HG03175 (cell line): ENCODE data around the gene ENTPD1.
"Not testable (repeated sequence)": the region's sequence is repeated elsewhere in the genome, so short reads cannot be mapped to it uniquely, and the experiment has no call there.

Experiments used
- ATAC-seq: cut with Tn5 transposase; IDR thresholded peaks from one replicate; pipeline ENCODE4 v1.9.1; 2021; ENCODE audit warnings: mild to moderate bottlenecking, moderate library complexity; ENCODE audit not compliant: unreplicated experiment

ENTPD1 gene, protein sequence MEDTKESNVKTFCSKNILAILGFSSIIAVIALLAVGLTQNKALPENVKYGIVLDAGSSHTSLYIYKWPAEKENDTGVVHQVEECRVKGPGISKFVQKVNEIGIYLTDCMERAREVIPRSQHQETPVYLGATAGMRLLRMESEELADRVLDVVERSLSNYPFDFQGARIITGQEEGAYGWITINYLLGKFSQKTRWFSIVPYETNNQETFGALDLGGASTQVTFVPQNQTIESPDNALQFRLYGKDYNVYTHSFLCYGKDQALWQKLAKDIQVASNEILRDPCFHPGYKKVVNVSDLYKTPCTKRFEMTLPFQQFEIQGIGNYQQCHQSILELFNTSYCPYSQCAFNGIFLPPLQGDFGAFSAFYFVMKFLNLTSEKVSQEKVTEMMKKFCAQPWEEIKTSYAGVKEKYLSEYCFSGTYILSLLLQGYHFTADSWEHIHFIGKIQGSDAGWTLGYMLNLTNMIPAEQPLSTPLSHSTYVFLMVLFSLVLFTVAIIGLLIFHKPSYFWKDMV

DNA sequence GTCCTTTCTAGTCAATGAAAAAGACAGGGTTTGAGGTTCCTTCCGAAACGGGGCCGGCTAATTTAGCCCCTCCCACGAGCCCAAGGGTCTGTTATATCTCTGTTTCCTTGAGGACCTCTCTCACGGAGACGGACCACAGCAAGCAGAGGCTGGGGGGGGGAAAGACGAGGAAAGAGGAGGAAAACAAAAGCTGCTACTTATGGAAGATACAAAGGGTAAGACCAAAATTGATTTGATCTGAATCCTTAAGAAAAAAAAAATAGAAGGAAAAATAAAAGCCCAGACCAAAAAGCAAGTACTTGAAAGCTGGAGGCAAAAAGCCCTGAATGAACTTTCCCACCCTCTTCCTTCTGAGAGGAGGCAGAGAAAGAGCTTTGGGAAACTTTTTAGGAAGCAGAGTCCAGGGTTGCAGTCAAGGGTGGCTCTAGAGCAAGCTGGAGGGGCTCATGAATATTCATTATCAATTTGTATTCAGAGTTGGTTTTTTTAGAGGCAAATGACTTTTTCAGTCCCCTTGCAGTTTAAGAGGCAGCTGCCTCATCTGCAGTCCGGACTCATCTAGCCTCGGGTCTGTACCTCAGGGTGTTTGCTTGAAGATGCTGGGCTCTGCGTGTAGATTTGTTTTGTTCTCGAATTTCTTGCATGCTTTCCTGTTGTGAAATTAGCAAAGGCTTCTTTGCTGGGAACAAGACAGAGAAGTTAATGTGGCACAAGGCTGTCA lies at the start of gene ENTPD1:
Gene ENTPD1, plus strand, starts transcription at position 123 of the 721 bp plus-strand sequence. Its CDS starts 77 bp downstream, at position 200.
- ATAC-seq, result no peak

DNA sequence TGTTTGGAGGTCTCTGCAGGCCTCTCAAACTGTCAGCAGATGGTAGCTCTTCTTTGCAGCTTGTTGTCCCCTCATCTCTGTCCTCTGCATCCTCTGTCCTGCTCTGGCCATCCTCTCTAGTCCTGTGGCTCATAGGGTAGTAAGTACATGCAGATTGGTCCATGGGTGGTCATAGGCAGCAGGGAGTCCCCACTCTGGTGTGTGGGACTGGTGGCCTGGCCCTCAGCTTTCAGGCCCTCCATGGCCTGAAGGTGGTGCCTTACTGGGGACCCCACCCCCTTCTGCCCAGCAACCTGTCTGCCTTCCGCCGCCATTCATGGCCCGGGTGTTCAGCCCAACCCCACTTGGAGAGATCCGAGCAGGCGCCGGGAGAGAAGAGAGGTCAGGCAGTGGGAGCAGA lies 49.4 kb upstream of the ENTPD1 start:
- ATAC-seq, result no peak

DNA sequence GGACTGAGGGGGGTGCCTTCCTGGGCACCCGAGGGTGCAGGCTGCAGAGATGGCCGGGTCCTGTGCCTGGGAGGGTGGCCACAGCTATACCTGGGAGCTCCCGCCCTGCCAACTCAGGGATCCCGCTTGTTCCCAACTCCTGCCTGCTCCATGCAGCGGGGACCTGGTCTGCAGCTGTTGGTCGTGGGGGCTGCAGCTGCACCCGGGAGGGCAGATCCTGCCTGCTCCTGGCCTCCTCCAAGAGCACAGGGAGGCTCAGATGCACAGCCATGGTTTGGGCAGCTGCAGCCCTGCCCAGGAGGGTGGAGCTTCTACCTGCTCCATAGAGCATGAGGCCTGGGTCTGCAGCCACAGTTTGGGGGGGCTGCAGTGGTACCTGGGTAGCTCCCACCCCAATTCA lies 49.0 kb upstream of the ENTPD1 start:
- ATAC-seq, result no peak

DNA sequence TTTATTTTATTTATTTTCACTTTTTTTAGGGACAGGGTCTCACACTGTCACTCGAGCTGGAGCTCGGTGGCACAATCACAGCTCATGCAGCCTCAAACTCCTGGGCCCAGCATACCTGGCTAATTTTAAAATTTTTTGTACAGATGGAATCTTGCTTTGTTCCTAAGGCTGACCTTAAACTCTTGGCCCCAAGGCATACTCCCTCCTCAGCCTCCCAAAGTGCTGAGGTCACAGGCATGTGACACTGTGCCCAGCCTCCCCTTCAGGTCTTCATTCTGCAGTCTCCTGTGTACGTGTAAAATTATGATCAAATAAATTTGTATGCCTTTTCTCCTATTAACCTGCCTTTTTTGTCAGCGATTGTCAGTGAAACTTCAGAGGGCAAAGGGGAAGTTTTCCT lies 44.5 kb upstream of the ENTPD1 start:
- ATAC-seq, result no peak

DNA sequence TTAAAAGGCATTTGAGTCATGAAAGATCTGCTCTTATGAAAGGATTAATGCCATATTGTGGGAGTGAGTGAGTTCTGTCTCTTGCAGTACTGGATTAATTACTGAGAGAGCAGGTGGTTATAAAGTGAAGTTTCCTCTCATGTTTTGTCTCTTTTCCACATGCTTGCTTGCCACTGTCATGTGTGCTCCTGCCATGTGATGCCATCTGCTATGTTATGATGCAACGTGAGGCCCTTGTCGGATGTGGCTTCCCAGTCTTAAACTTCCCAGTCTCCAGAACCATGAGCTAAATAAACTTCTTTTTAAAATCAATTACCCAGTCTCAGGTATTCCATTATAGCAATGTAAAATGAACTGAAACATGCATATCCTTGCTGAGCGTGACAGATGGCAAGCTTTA lies 39.5 kb upstream of the ENTPD1 start:
- no peak for ATAC-seq

DNA sequence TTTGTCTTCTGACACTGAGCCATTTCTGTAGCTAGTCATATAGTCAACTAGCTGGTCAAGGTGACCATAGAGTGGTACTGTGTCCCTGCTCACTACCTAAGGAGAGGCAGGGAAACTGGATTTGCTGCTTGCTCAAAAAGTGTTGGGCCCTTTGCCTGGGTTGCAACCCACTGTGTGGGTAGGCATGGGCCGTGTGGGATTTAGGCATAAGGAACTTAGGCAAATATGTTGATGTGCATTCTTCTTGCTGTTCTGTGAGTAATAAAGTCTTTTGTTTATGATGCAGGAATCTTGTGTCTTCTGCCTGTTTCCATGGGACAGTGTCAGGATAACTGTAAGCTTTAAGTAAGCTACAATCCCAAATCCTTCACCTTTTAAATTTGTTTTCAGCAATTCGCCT lies 39.1 kb upstream of the ENTPD1 start:
- no peak for ATAC-seq

DNA sequence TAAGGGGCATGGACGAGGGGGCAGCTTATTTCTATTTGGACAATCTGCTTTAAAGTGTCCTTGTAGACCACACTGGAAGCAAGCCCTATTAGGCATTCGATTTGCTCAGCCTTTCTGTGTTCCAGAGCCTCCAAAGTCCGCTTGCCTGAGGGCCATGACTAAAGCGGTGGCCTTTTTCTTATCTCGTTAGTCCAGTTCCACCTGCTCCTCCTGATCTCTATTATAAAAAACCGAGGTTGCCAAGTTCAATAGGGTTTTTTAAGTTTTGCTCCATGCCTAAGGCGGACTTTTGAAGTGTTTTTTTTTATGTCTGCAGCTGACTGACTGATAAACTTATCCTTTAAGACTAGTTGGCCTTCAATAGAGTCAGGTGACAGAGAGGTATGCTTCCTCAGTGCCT lies 35.2 kb upstream of the ENTPD1 start:
- ATAC-seq, result not testable (repeated sequence)

DNA sequence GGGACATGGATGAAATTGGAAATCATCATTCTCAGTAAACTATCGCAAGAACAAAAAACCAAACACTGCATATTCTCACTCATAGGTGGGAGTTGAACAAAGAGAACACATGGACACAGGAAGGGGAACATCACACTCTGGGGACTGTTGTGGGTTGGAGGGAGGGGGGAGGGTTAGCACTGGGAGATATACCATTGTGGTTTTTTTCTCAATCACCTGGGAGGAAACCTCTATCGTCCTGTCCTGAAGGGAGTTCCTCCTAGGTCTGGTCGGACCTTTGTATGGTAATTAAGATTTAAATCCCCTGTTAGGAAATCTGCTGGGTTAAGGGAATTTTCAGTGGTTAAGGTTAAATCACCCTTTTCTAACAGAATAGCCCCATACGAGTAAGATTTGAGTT lies 33.5 kb upstream of the ENTPD1 start:
- ATAC-seq, result not testable (repeated sequence)

DNA sequence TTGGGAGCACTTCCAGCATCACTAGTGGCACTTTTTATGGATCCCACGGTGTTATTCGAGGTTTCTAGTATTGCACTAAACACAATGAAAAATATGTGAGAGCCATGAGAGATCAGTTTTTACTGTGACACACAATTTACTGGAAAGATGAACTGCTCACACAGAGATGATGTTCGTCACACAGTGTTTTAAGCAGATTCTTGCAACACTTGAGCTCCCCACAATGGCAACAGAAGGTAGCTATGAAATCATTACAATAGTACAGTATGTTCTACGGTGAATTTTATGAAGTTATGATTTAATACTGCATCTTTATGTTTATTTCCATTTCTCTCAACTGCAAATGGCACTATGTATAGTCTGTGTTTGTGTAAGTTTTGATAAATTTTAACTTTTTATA lies 27.4 kb upstream of the ENTPD1 start:
- no peak for ATAC-seq

DNA sequence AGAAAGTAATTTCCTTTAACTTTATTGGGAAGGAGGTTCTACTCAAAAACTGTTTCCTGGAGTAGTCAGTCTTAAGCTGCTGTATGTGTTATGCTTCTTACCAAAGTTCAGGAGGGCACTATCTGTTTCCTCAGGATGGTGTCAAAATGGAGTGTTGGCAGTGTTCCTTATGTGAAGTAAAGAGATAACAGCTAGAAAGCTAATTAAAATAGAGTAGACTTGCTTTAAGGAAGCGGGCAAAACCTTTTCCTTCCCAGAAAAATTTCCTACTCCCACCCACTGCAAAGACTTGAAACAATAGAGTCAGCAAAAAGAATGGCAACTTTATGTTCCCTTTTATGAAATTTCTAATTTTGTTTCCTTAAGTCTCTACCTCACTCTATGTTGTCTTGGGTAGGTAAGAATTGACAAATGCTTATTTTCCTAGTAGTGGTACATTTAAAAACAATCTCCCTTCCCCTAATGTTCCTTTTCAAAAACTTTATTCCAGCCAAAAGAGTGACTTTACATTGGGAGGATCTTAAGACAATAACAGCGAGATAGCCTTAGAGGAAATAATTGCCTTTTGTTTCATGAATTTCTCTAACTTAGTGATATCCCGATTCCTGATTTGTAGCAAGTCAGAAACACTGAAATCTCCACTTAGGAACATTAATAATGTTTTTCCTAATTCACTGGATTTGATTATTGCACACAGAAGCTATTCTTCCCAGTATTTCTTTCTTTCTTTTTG lies 26.5 kb upstream of the ENTPD1 start:
- no peak for ATAC-seq

DNA sequence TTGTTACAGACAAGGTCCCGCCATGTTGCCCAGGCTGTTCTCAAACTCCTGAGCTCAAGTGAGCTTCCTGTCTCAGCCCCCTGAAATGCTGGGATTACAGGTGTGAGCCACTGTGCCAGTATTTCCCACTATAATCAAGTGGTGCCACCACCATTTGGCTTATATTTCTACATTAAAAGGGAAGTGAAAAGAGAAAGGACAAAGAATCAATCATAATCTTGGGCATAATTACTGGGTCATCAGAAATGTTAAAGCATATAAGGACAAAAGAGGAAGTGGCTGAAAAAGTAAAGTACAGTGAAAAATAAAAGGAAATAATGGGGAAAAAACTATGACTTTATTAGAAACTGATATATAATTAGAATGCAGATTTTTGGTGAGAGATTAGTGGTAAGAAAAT lies 25.7 kb upstream of the ENTPD1 start:
- ATAC-seq, result no peak

DNA sequence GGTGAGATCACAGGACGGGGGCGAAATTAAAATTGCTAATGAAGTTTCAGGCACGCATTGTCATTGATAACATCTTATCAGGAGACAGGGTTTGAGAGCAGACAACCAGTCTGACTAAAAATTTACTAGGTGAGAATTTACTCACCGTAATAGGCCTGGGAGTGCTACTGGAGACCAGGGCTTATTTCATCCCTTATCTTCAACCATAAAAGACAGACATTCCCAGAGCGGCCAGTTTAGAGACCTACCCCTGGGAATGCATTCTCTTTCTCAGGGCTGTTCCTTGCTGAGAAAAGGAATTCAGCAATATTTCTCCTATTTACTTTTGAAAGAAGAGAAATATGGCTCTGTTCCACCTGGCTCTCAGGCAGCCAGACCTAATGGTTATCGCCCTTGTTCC lies 23.1 kb upstream of the ENTPD1 start:
- not testable (repeated sequence) for ATAC-seq

DNA sequence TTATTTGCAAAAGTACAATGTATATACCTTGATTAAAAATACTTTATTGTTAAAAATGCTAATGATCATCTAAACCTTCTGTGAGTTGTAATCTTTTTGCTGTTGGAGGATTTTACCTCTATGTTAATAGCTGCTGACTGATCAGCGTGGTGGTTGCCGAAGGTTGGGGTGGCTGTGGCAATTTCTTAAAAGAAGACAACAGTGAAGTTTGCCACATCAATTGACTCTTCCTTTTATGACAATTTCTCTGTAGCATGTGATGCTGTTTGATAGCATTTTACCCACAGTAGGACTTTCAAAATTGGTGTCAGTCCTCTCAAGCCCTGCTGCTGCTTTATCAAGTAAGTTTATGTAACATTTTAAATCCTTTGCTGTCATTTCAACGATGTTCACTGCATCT lies 16.9 kb upstream of the ENTPD1 start:
- no peak for ATAC-seq

DNA sequence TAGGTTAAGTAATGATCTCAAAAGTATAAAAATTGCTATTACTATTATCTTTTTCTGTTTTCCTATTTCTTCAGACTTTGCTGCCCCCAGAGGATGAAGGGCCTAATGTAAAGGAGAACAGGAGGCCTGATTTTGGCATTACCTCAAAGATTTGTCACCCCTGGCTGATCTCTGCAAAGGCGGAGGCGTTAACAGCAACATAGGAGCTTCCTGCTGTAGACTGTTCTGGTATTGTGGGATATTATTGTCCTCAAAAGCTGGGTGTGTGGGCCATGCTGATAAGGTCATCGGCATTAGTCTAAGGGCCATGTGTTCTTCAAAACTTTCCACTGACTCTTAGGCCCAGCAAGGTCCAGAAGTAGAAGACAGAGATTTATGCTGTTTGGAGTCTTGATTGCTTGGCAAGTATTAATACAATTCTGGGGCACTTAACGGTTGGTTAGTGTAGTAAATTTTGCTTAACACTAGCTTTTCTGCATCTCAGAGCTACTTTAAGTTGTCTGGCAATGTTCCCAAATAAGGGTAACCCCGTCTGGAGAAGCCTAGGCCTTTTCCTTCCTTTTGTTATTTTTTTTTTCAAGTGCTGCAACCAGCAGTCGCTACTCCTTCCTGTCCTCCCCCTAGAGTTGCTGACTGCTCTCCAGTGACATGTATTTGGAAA lies 14.0 kb upstream of the ENTPD1 start:
- peak; percentile 83 for ATAC-seq

DNA sequence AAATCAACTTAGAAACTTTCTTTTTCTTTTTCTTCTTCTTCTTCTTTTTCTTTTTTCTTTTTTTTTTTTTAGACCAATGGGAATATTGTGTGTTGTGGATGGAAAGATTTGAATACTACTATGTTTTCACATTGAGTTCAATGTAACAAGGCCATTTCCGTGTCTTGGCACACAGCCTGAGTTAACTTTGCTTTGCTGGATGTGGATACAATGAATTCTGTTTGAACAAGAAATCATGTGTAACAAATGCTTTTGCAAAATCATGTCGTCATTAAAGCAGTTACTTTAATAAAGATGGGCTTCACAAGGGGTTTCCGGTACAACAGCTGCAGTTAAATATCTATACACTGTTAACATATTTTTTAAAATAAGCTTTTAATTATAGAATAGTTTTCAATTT lies 13.5 kb upstream of the ENTPD1 start:
- ATAC-seq, result peak; percentile 23

DNA sequence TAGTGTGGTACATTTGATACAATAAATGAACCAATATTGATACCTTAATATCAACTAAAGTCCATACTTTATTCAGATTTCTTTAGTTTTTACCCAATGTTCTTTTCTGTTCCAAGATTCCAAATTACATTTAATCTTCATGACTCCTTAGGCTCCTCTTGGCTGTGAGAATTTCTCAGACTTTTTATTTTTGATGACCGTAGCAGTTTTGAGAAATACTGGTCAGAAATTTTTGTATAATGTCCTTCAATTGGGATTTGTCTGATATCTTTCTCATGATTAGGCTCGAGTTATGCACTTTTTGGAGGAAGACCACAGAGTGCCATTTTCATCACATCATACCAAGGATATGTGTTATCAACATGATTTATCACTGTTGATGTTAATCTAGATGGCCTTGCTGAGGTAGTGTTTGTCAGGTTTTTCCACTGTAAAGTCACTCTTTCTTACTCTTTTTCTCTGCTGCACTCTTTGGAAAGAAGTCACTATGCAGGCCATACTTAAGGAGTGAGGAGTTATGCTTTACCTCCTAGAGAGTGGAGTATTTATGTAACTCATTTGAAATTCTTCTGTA lies 12.9 kb upstream of the ENTPD1 start:
- ATAC-seq, result no peak

DNA sequence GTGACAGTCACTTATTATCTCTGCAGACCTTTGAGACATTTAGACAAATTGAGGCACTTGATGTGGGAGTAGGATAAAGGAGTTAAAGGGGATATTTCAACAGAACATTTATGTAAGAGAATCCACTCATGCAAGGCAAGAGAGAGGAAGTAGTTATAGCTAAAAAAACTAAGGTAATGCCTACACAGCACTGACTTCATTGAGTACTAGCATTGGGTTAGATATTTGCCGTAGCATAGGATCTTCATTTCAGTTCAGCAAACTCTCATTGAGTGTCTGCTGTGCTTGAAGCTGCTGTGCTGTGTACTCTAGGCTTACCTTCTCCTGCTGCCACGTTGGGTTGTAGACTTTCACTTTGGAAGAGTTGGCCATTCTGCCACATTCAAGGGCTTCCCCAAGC lies 10.5 kb upstream of the ENTPD1 start:
- ATAC-seq, result no peak

DNA sequence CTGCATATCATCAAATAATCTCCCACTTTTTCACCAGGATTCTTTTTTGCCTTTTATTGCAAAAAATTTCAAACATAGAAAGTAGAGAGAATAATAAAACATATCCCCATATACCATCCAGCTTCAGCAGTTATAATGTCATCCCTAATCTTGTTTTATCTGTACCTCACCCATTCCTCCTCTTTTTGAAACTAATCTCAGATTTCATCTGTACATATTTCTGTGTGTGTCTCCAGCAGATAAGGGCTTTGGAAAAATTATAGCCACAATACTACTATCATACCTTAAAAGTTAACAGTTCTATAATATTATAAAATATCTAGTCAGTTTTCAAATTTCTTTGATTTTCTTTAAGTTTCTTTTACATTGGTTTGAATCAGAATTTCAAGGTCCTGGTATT lies 7.6 kb upstream of the ENTPD1 start:
- ATAC-seq, result no peak

DNA sequence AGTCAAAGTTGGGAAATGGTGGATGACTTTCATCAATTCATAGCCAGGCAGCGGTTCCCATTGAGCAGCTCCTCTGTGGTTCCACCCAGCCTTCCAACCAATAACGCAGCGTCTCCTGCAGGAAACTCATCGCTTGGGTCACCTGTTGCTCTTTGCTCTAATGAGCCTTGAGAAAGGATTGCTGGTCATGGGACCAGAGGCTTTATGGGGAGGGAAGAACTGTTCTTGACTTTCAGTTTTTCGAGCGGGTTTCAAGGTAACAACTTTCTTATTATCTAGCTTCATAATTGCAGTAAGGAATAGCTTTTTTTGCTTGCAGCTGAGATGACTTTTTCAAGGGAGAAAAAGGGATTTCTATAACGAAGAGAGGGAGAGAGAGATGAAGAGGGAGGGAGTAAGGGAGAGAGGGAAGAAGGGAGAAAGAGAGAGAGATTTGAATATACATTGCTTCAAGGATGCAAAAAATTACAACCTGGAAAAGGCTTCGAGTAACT lies 405 bp upstream of the ENTPD1 start:
- ATAC-seq, result no peak
